LNCaP clone FGC (cell line): ENCODE results near the gene HSD17B13.

Experiments used
- DNase-seq: peaks from one replicate; pipeline ENCODE4 v3.0.0-alpha.2; 2011; ENCODE audit warnings: low read depth
- H3K4me3 ChIP-seq: 2 replicates; pipeline ENCODE4 v1.5.1; 2011; ENCODE audit warnings: mild to moderate bottlenecking, low read depth, low read length, control low read depth
- CTCF ChIP-seq: IDR thresholded peaks from 2 replicates; pipeline ENCODE4 v1.5.1; 2012; ENCODE audit warnings: mild to moderate bottlenecking; ENCODE audit not compliant: control insufficient read depth, insufficient read depth; ENCODE audit errors: extremely low read depth

Gene HSD17B13

GRCh38 chr4:87322754-87323153, at the start of gene HSD17B13:
HSD17B13 (minus strand) TSS chr4:87322882; CDS start chr4:87322841, 41 bp downstream.
- DNase-seq, result no peak
- H3K4me3 ChIP-seq, result no peak within 1 kb of the TSS
- no peak for TF ChIP-seq CTCF

GRCh38 chr4:87370068-87370467, 47.4 kb upstream of the HSD17B13 start:
- TF ChIP-seq CTCF, result no peak

GRCh38 chr4:87366521-87367162, 44.0 kb upstream of the HSD17B13 start:
- TF ChIP-seq CTCF, result no peak
- H3K4me3 ChIP-seq, result no peak overlapping the region
- DNase-seq, result no peak

More at GRCh38 chr4:87370068-87370467, 47.4 kb upstream of the HSD17B13 start:
- no peak for DNase-seq
- H3K4me3 ChIP-seq, result no peak overlapping the region

- no peak overlapping the region for H3K4me3 ChIP-seq
- TF ChIP-seq CTCF, result no peak
- DNase-seq, result no peak
Observed at GRCh38 chr4:87365348-87365747, 42.7 kb upstream of the HSD17B13 start.

- no peak for TF ChIP-seq CTCF
- DNase-seq, result peak; percentile 42
- no peak overlapping the region for H3K4me3 ChIP-seq
Observed at GRCh38 chr4:87363552-87363951, 40.9 kb upstream of the HSD17B13 start.

- no peak for TF ChIP-seq CTCF
- no peak overlapping the region for H3K4me3 ChIP-seq
- no peak for DNase-seq
Observed at GRCh38 chr4:87360338-87360935, 37.8 kb upstream of the HSD17B13 start.

- TF ChIP-seq CTCF, result no peak
- H3K4me3 ChIP-seq, result no peak overlapping the region
- no peak for DNase-seq
Observed at GRCh38 chr4:87359258-87359657, 36.6 kb upstream of the HSD17B13 start.
